Measurements from ENCODE around the gene UST. TPM values are rescaled to one million over a fixed set of nuclear protein-coding genes. Genes with fewer than 3 reads are reported as not detected.

Gene UST
- total and polyA plus RNA-seq, 9 of the 15 experiments (the other 6 are each of a cell fraction or from before 2014, with no cell fraction given) = 0.04 to 0.10 TPM; not detected in 7

- POLR2A ChIA-PET = no interaction called here
- in situ Hi-C loops (cut with MboI) = no loop called here
- no peak overlapping the region for H3K9ac ChIP-seq (ENCODE audit: insufficient read depth in 1 of 2, low read depth in 2 of 2, low read length in 2 of 2)
- 1% methylated on average over 20 of the region's 26 CpGs for WGBS (ENCODE audit: insufficient coverage, low coverage, missing lambda C conversion rate)
- no peaks in the 10 kb centered on the region for H3K4me1 ChIP-seq (replicated peaks in 1 of 2; ENCODE audit: control insufficient read depth in 2 of 2, insufficient read depth in 2 of 2, low read length in 2 of 2)
- no peaks in the 10 kb centered on the region for H3K9me3 ChIP-seq (replicated peaks; ENCODE audit: control insufficient read depth, insufficient read depth, low read depth, low read length)
- no peaks in the 10 kb centered on the region for H4K20me1 ChIP-seq (replicated peaks; ENCODE audit: control insufficient read depth, insufficient read depth, low read length)
- no peaks in the 10 kb centered on the region for H3K36me3 ChIP-seq (ENCODE audit: control insufficient read depth, insufficient read depth, low read length)
- H3K27me3 ChIP-seq (ENCODE audit: control insufficient read depth in 2 of 2, insufficient read depth in 2 of 2, low read length in 2 of 2) = peaks cover 0 to 4% of the 10 kb centered on the region in 2 experiments; a peak in 2 of 5 replicates
- no peak overlapping the region for H2AFZ ChIP-seq (ENCODE audit: low read depth, low read length)
- H3K27ac ChIP-seq (ENCODE audit: extremely low read depth, low read depth, low read length) = no peak overlapping the region
- ATAC-seq (no peak), FAIRE-seq (no peak), DNase-seq (ENCODE audit: extremely low read depth in 1 of 4, low spot score in 3 of 4) (no peak)
- CTCF ChIA-PET (ENCODE audit: low intra/inter-chr PET ratio) = no interaction called here
- H3K4me2 ChIP-seq (ENCODE audit: insufficient read depth, low read length) = no peak overlapping the region
- intact Hi-C loops (cut with micrococcal nuclease) = no loop called here
- no peak for TF ChIP-seq FOS (IDR thresholded peaks at IDR 0.05; ENCODE audit: extremely low read depth, insufficient read length)
- TF ChIP-seq CREM (IDR thresholded peaks at IDR 0.05; ENCODE audit: low read depth) = no peak
- no peak for TF ChIP-seq TFAP4 (CRISPR knock-in tag; IDR thresholded peaks at IDR 0.05; ENCODE audit: borderline replicate concordance)
- TF ChIP-seq NFE2L1 (tag; IDR thresholded peaks at IDR 0.05; ENCODE audit: borderline replicate concordance, low read depth) = no peak
- TF ChIP-seq ZNF232 (CRISPR knock-in tag; IDR thresholded peaks at IDR 0.05) = no peak
- TF ChIP-seq ATF7 (IDR thresholded peaks at IDR 0.05) = no peak
- no TSS peak for BruUV-seq (replicated peaks)
- no peak overlapping the region for H3K4me3 ChIP-seq
- no peaks in the 10 kb centered on the region for H3K79me2 ChIP-seq (ENCODE audit: control insufficient read depth, insufficient read depth, low read length)
- no peaks in the 10 kb centered on the region for H3K9me1 ChIP-seq (ENCODE audit: control insufficient read depth, insufficient read depth, low read length)
Observed at GRCh38 chr6:148697895-148698440, 48.9 kb upstream of the UST start.
